ENCODE measurements around the gene HCRT. TPM values are rescaled to one million over a fixed set of nuclear protein-coding genes. Genes with fewer than 3 reads are reported as not detected.

HCRT gene
- total RNA-seq, 2 experiments from 2014 or later, result not detected

DNA sequence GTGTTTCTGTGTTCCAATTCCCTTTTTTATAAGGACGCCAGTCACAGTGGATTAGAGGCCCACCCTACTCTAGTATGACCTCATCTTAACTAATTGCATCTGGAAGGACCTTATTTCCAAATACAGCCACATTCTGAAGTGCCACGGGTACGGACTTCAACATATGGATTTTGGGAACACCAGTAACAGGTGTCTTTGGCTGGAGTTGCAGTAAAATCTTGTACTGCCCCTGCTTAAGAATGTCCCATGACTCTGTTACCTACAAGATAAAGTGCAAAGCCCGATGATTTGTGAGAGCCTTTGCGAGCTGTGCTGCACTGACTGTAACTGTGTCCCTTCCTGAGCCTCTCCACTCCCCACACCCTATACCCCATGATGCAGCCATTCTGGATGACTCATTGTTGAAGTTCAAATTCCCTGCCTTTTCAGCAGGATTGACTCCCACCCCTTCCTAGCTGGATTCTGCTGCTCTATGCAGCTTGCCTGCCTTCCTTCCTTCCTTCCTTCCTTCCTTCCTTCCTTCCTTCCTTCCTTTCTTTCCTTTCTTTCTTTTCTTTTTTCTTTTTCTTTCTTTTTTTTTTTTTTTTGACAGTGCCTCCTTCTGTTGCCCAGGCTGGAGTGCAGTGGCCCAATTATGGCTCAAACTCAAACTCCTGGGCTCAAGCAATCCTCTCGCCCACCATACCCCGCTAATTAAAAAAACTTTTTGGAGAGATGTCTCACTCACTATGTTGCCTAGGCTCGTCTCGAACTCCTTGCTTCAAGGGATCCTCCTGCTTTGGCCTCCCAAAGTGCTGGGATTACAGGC lies 2.1 kb downstream of the HCRT start:
- Mint-ChIP-seq H3K9me3 (no peaks in the 10 kb centered on the region), H3K36me3 (ENCODE audit: low read depth) (no peaks in the 10 kb centered on the region), H3K4me3 (peak overlapping the region; percentile 82), H3K27me3 (peaks cover 21% of the 10 kb centered on the region), H3K27ac (peak overlapping the region; percentile 75), H3K4me1 (ENCODE audit: low read depth) (peaks cover 43% of the 10 kb centered on the region)
- POLR2A ChIA-PET, result interaction anchor here (1.0 to 1.6 kb wide), 5 partner anchors 11 to 206 kb away, joined by 3 to 5 read pairs (median 4); partner anchors contain the start of genes GHDC, STAT5A and STAT5B
- ATAC-seq (no peak), DNase-seq (no peak)
- TF ChIP-seq, protein P1, sequence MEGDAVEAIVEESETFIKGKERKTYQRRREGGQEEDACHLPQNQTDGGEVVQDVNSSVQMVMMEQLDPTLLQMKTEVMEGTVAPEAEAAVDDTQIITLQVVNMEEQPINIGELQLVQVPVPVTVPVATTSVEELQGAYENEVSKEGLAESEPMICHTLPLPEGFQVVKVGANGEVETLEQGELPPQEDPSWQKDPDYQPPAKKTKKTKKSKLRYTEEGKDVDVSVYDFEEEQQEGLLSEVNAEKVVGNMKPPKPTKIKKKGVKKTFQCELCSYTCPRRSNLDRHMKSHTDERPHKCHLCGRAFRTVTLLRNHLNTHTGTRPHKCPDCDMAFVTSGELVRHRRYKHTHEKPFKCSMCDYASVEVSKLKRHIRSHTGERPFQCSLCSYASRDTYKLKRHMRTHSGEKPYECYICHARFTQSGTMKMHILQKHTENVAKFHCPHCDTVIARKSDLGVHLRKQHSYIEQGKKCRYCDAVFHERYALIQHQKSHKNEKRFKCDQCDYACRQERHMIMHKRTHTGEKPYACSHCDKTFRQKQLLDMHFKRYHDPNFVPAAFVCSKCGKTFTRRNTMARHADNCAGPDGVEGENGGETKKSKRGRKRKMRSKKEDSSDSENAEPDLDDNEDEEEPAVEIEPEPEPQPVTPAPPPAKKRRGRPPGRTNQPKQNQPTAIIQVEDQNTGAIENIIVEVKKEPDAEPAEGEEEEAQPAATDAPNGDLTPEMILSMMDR (IDR thresholded peaks at IDR 0.05), result no peak
- CTCF ChIA-PET, result interaction anchor here (0.5 to 4.9 kb wide), 11 partner anchors 10 to 344 kb away, joined by 3 to 28 read pairs (median 3); partner anchors contain the start of genes GHDC and KAT2A
- intact Hi-C loops (cut with micrococcal nuclease), result no loop called here

DNA sequence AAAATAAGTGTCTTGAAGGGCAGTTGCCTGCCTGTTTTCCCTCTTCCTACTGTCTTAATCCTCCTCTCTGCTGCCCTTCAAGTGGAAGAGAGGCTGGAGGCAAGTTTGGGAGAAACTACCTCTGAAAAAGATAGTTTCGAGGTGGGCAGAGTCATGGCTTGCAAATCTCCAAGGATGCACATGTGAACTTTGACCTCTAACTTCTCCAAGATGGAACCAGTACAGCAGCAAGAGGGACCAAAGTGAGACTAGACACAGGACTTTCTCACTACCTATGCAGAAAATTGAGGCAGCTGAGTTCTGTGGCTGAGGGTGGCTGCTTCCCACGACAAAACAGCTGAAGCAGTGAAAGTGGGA lies 3.4 kb downstream of the HCRT start:
- POLR2A ChIA-PET, result interaction anchor here (0.9 to 2.3 kb wide), 5 partner anchors 8 to 131 kb away, joined by 3 to 9 read pairs (median 5); partner anchors contain the start of gene GHDC
- ATAC-seq, result no peak

DNA sequence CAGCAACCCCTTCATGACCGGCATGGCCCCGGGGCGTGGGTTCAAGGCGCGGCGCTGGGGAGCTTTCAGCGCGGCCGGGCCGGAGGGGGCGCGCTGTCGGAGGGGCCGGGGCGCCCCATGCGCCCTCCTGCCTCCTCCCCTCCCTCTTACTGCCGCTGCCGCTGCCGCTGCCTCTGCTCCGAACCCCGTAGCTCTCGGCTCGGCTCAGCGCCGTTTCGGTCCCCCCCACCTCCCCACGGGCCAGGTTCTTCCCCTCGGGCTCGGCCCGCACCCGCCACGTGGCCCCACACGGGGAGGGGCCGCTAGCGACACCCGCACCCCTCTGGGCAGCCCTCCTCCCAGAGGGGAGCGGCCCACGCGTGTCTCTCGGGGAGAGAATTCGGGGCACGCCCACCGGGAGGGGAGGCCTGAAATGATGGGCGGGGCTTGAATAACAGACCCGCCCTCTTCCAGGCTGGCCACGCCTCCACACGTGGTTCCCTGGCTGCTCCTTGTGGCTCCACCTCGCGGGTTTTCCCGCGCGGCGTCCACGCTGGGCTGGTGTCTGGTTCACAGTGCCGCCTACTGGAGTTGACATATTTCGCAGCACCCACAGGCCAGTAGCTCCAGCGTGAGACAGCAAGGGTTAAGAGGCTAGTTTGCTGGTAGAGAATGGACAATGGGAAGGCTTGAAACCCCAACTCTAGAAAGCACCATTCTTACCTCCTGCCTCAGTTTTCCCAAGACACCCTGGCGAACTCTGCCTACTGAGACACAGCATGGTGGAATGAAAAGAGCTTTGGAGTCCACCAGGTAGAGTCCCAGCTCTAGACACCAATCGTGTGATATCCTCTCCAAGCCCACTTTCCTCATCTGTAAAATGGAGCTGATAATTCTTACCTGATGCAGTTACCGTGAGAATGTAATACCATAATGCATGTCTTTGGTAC lies 4.1 kb downstream of the HCRT start, which contains the start of gene KCNH4:
Gene KCNH4 (minus strand): TSS at position 221 of the 929 bp plus-strand sequence. CDS start 197 bp downstream, at position 24.
- Mint-ChIP-seq H3K4me1 (ENCODE audit: low read depth) (peaks cover 43% of the 10 kb centered on the region), H3K4me3 (peak within 1 kb of the TSS; percentile 59), H3K27me3 (peaks cover 21% of the 10 kb centered on the region), H3K36me3 (ENCODE audit: low read depth) (no peaks in the 10 kb centered on the region), H3K27ac (no peak within 1 kb of the TSS), H3K9me3 (no peaks in the 10 kb centered on the region)
- intact Hi-C loops (cut with micrococcal nuclease), result no loop called here
- DNase-seq (peak; percentile 92), ATAC-seq (peak; percentile 65)
- TF ChIP-seq, protein P1 (IDR thresholded peaks at IDR 0.05), result peak; percentile 68
- POLR2A ChIA-PET, result interaction anchor here (0.6 to 2.3 kb wide), 8 partner anchors 9 to 132 kb away, joined by 3 to 9 read pairs (median 3); partner anchors contain the start of gene GHDC
- CTCF ChIA-PET, result interaction anchor here (0.5 to 4.9 kb wide), 27 partner anchors 9 to 492 kb away, joined by 3 to 28 read pairs (median 4); partner anchors contain the start of genes DHX58, DNAJC7, EIF1 and GHDC

More for the DNA sequence above, 3.4 kb downstream of the HCRT start:
- H3K9me3 Mint-ChIP-seq, result no peaks in the 10 kb centered on the region
- H3K36me3 Mint-ChIP-seq (ENCODE audit: low read depth), result no peaks in the 10 kb centered on the region
- CTCF ChIA-PET, result interaction anchor here (0.5 to 4.9 kb wide), 22 partner anchors 8 to 493 kb away, joined by 3 to 28 read pairs (median 4); partner anchors contain the start of genes DHX58, DNAJC7, EIF1 and GHDC
- intact Hi-C loops (cut with micrococcal nuclease), result no loop called here
- DNase-seq, result no peak
- peak overlapping the region; percentile 59 for H3K4me3 Mint-ChIP-seq
- no peak overlapping the region for H3K27ac Mint-ChIP-seq
- peaks cover 21% of the 10 kb centered on the region for H3K27me3 Mint-ChIP-seq
- peaks cover 43% of the 10 kb centered on the region for H3K4me1 Mint-ChIP-seq (ENCODE audit: low read depth)
- TF ChIP-seq, protein P1 (IDR thresholded peaks at IDR 0.05), result no peak

DNA sequence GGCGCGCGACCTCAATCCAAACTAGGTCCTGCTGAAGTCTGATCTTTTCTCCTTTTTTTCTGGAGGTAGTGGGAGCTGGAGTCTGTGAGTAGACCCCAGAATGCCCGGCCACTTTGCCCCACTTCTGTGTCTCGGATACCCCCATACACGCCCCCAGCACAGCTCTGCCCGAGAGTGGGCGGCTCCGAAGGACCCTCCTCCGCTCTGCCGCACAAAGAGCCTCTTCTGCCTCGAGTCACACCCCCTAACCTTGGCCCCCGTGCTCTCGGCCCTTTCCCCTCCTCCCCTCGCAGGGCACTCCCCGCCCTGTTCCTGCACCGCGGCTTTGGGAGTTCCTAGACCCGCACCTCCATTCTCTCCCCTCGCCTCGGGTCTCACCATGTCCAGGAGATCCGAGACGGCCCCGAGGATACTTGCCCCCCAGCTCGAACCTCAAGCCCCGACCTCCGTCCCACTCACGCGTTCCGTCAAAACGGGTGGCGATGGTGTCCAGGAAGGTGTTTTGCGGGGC lies 4.8 kb downstream of the HCRT start:
- intact Hi-C loops (cut with micrococcal nuclease), result no loop called here
- ChIA-PET POLR2A (interaction anchor here (0.6 to 2.3 kb wide), 6 partner anchors 10 to 109 kb away, joined by 3 to 9 read pairs (median 4); partner anchors contain the start of gene GHDC), CTCF (interaction anchor here (0.6 to 4.9 kb wide), 13 partner anchors 15 to 226 kb away, joined by 3 to 28 read pairs (median 3); partner anchors contain the start of genes DHX58, GHDC and KAT2A)
- no peak overlapping the region for H3K27ac Mint-ChIP-seq
- DNase-seq, result no peak
- TF ChIP-seq, protein P1 (IDR thresholded peaks at IDR 0.05), result no peak
- no peak for ATAC-seq
- H3K36me3 Mint-ChIP-seq (ENCODE audit: low read depth), result no peaks in the 10 kb centered on the region
- peaks cover 21% of the 10 kb centered on the region for H3K27me3 Mint-ChIP-seq
- no peaks in the 10 kb centered on the region for H3K9me3 Mint-ChIP-seq
- peaks cover 43% of the 10 kb centered on the region for H3K4me1 Mint-ChIP-seq (ENCODE audit: low read depth)
- H3K4me3 Mint-ChIP-seq, result peak overlapping the region; percentile 49

Measured in activated CD8-positive, alpha-beta T cell treated with anti-CD3 and anti-CD28 coated beads for 36 hours (primary cell).